Stimulated activated CD8-positive, alpha-beta memory T cell treated with anti-CD3 and anti-CD28 coated beads, Interleukin-4, amount 100 ng/mL, for 24 hours (primary cell): ENCODE measurements around the gene PDZRN4.
"Not testable (repeated sequence)": the region's sequence is repeated elsewhere in the genome, so short reads cannot be mapped to it uniquely, and the experiment has no call there.

Experiments used
- DNase-seq: peaks from one replicate; pipeline ENCODE4 v3.0.0-alpha.2; 2020; ENCODE audit warnings: low read depth

PDZRN4 gene

DNA sequence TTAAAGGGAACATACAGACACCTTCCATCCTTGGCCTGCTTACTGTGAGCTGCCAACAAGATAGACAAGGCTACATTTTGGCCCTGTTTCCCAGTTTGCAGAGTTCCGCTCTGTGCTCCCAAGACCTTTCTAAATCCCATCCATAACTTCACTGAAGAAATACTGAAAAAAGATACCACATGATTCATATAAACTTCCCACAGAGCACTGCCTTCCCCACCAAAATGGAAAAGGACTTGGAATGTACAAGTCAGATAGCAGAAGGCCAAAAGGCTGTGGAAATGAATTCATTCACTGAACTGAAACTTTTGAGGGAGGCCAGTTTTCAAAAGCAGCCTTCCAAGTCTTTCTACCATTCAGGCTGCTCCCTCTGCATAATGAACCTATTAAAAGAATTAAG, 29.6 kb downstream of the PDZRN4 start:
- no peak for DNase-seq

DNA sequence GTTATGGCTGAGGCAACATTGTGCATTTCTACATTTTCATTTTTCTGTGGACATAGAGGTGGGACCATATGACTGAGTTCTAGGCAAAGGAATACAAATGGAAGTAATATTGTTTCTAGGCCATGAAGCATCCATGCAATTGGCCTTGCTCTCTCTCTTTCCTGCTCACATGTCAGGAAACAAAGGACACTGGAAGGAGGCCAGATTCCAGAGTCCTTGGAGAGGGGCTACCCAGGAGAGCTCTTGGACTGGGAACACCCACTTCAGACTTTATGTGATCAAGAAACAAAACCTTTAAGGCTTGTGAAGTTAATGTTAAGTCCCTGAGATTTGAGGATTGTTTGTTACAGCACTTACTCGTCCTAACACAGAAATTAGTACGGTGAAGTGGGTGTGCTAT, 32.8 kb downstream of the PDZRN4 start:
- no peak for DNase-seq

DNA sequence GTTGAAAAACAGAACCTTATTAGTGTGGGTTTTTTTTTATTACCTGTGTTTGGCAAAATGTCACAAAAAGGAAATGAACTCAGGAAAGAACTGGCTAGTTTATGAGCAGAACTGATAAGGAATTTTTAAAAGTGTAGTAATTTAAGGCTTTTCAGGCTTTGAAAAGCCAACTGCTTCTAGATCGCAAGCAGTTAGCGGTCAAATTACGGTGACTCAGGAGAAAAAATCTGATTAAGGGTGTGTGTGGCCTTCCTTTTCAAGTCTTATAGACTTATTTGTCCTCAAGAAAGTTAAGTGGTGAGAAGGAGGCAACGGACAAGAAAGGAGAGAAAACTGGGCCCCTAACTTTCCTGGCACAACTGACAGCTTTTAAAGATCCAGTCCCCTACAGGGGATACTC, 33.4 kb downstream of the PDZRN4 start:
- DNase-seq, result no peak

DNA sequence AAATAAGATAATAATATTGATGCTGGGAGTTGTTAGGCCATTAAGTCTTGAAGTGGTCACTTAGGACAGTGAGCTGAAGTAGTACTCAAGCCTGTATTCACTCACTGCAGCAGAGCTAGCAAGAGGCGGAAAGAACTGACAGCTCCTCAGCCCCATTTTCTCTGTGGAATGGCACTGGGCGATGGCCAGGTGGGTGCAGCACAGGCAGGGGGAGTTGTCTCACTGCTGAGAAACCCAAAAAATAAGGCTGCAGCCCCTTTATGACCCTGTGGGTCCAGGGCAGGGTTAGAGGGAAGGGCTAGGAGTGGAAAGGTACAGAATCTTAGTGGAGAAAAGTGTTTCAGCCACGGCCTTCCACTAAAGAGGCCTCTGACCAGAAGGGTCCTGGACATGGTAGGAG, 35.5 kb downstream of the PDZRN4 start:
- DNase-seq, result no peak

DNA sequence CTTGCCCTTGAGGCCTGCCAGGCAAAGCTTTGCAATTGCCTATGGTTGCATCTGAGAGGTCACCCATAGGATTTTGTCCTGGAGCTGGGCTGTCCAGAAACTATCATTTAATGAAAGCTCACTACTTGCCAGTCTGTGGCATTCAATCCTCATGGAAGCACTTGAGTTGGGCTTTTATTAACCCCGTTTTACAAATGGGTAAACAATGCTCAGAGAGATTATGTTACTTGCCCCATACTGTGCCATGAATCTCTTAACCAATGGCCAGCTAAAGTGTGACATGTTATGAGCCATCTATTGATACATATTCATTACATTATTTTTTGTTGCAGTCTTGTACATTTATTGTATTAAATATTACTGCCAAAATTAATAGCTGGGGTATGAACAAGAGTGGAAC, 35.9 kb downstream of the PDZRN4 start:
- no peak for DNase-seq

DNA sequence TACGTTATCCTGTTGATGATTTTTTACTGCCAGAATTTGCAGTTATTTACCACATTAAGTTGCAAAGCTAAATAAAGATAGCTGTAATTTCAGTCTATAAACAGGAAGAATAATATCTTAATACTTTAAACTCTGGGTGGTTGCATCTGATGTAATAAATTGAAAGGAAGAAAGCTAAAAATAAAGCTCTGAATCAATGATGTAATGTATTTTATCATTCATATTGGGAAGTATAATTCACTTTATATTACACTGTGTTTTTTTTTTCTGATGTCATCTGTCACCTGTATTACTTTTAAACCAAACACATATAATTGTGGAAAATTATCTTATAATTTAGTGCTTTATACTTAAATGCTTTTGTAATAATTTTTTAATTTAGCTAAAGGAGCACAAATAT, 37.1 kb downstream of the PDZRN4 start:
- DNase-seq, result no peak

DNA sequence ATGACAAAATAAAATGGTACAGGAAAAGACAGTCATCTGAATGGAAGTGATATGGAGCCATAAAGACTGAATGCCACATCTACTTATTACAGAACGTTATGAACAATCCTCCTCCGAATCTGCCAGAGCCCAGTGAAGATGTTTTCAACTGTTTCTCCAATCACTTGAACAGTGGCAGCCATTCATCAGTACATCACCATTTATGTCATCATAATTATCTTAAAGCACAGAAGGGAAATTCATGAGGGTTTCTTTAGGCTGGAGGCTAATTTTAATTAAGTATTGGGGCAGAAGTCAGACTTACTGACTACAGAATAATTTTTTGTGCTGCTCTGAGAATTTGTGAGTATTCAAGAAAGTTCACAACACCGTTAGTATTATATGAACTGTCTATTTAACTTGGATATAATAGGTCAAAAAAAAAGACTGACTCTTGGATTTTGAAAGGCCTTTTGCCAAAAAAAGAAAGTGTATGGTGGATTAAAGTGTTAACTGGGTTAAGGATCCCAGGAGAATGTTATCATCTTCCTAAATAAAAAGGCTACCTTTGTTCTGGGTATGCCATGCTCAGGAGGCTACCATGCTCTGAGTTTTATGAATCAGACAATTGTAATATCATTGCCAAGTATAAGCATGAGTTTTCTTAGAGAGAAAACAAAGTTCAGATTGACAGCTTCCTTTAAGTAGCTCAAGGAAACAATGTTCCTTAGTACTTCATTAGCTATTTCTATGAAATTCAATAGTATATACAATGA, 40.1 kb downstream of the PDZRN4 start:
- DNase-seq, result no peak

DNA sequence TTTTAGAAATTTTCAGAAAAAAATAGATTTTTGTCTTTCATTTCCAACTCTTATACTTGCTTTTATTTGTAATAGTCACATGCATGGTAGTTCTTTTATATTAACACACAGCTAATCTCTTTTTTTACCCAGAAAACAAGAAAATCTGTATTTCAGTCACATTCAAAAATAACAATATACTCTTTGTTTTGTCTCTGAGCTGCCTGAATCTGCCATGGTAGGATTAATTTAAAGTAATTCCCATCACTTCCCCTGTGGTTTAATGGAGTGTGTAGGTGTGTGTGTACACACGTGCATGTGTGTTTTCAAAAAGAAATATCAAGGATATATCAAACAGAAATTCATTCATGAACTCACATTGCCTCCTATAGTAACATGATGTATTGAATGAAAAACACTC, 42.6 kb downstream of the PDZRN4 start:
- no peak for DNase-seq

DNA sequence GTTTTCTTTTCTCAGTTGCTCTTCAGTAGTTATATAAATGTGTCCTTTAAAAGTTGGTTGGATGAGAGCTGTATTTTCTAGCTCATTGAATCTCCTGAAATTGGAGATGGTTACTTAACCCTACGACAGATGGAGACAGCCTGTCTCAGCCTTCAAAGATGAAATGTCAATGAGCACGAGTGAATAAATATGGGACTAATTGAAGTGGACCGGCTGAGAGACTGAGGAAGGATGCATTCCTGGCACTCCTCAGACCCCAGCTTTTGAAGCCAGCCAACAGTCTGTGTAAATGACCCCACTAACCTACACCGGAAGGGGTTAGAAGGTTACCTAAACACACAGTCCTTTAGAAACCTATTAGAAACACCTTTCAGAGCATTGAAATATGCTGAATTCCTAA, 46.6 kb downstream of the PDZRN4 start:
- no peak for DNase-seq

DNA sequence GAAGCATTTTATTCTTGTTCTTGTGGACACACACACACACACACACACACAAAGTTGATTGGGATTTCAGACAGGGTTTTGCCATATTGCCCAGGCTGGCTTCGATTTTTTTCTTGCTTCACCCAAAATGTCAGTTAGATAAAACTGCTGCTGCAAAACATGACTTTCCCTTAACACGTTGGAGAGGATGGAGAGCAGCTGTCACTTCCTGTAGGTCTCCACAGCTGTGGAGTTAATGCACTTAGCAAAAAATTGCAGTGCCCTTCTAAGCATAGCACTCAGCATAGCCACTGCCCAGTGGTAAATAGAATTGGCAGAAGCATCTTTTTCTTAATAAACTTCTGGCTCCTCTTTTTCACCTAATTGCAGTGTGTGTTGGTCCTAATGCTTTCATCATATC, 54.5 kb downstream of the PDZRN4 start:
- no peak for DNase-seq

DNA sequence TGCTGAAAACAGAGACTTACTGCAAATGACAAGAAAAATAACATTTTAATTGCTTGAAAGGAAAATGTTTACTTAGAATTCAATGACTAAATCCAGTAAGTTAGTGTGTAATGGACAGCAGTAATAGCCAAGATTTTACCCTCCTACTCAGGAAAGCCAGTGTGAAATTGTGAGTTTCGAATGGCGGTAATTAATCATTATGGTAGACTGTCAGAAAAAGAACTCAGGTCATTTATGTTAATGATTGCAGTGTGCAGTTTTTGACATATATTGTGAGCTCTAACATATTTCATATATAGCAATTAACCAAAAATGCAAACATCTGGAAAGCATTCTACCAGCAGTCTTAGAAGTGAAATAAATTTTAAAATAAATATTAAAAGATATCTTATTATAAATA, 60.3 kb downstream of the PDZRN4 start:
- no peak for DNase-seq

DNA sequence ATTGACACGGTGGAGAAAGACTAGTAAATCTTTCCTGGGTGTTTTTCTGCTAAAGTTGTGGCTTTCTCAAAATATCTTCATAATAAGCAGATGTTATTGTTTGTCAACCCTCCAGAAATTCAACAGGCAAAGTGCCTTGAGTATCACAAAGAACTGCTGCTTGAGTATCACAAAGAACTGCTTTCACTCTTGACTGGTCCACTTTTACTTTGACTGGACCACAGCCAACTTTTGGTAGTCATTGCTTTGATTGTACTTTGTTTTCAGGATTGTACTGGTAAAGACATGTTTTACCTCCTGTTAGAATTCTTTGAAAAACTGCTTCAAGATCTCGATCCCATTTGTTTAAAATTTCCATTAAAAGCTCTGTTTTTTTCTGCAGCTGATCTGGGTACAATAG, 62.6 kb downstream of the PDZRN4 start:
- DNase-seq, result no peak

DNA sequence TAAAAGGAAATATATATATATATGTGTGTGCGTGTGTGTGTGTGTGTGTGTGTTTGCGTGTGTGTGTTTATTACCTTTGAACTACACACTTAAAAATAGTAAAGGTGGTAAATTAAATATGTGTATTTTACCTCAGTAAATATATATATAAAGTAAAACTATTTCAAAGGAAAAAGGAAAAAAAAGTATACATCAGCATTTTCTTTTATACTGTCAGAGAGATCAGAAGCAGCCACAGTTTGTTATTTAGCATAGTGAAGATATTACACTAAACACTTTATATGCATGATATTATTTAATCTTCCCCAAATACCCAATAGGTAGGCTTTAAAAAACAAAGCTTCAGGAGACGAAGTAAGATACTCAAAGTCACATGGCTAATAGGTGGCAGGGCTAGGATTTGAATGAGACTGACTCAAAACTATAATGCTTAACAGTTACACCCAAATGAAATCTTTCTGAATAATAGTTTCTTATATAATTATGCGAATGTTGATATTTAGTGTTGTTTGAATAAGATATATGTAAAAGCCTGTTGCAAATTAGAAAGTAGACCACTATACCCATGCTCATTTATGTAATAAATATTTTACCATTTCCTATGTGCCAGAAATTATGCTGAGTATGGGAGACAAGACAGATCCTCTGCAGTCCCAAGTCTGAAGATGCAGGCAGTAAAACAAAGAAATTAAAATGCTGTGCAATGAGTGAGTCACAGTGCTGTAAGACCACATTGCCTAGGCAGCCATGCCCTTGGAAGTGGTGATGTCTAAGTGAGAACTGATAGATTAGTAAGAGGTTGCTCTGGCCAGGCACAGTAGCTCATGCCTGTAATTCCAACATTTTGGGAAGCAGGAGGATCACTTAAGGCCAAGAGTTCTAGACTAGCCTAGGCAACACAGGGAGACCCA, 66.1 kb downstream of the PDZRN4 start:
- DNase-seq, result no peak

DNA sequence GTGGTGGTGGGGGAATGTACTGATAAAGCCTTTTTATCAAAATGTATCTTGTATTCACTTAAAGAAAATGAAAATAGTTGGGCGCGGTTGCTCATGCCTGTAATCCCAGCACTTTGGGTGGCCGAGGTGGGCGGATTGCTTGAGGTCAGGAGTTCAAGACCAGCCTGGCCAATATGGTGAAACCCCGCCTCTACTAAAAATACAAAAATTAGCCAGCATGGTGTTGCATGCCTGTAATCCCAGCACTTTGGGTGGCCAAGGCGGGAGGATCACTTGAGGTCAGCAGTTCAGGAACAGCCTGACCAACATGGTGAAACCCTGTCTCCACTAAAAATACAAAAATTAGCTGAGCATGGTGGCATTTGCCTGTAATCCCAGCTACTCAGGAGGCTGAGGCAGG, 75.1 kb downstream of the PDZRN4 start:
- not testable (repeated sequence) for DNase-seq

DNA sequence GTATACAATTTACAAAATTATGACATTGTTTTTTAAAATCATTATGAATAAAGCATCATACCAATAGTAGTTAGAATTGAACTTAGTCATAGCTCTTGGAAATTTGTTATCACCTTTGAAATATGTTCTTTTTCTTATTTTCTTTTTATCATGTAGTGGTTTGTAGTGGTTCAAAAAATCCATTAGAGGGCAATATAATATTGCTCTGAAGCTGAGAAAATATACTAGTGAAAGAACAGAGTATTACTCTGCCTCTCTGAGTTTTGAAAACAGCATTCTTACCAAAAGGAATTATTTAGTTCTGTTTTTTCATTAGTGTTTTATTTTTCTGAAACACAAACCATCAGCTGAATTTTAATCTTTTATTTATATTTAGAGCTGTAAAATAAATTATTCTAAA, 76.2 kb downstream of the PDZRN4 start:
- no peak for DNase-seq

DNA sequence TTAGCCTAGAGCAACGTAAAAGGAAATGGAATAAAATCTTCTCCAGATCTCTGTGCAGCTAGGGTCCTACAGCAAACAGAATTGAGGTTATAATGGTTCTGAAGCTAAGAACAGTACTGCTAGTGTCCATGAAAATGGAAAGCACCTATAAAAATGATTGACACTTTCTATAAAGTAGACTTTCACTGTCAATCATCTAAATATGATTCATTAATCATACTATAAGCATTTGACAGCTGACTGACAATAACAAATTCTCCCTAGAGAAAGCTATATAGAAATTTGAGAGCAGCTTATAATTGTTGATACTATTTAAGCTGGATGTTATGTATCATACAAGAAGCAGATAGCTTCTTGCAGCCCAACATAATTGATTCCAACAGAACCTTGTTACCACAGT, 80.9 kb downstream of the PDZRN4 start:
- no peak for DNase-seq

DNA sequence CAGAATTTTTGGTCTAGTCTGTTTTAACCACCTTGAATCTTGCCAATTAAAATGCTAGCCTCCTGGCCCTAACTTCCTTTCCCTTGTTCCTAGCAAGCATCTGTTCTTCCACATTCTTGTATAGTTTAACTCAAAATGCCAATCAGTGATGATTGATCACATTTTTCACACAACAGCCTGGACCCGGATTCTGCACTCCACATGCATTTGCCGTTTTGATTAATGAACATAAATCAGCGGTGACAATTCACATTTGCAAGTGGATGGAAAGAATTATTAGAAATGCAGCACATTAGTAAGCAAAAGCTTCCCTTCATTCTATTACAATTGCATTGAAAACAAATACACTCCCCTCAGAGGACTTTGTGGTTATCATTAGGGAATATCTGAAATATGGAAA, 83.4 kb downstream of the PDZRN4 start:
- no peak for DNase-seq

DNA sequence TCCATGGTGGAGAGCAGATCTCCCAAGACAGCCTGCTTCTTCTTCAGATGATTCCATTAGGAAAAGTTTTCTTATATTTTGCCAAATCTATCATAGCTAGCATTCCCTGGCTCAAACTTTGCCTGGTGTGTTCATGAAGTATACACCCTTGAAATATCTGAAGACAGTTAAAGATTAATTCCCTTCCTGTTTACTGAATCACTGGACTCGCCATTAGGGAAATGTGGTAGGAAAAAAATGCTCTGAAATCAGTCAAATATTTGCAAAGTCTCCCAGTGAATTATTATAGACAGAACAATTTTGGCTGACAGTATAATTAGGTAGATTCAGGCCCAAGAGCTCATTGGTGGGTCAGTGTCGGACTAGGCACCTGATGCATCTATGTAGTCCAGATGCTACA, 86.5 kb downstream of the PDZRN4 start:
- no peak for DNase-seq

DNA sequence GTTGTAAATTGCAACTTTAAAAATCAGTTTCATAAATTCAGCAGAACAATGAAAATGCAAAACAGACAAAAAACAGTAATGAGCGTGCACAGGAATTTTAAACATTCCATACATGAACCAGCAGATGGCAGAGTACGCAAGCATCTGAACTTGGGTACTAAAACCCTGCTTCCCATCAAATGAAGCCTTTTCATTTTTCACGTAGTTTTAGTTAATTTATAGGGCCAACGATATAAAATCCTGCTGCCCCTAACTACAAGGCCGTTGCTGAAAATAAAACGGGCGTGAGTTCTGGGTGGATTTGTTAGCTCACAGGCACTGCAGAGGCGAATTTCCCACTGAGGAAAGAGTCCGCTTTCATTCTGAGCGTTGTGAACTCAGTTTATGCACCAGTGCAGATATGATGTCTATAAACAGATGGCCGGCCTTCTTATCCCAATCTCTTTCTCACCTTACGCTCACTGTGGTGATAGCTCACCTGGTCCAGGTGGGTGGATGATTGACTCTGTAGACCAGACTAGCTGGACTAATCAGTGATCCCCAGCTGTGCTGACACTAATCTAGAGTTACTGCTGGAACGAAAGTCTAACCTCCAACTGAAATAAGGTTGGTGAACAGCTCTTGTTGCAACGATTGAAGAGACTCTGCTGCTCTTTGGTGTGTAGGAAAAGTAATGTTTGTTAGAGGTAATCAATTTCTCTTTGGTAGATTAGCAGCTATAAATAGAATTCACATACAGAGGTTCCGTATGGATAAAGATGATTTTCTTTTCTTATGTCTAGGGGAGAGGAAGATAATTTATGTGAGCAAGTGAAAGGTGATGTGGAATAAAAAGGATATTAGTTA, 89.2 kb downstream of the PDZRN4 start:
- DNase-seq, result no peak

DNA sequence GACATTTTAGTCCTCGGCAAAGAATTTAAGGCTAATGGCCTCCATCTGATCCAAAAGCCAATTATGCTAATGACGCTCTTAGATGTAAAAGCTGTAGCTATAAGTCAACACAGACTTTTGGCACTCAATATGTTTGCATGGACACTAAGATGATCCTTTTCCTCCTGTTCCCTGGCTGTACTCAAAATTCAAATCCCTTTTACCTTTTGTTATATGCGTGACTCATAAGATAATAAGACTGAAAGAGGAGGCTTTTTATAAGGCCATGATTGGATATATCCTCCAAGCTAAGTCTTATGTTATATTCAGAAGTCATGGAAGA, 89.8 kb downstream of the PDZRN4 start:
- DNase-seq, result no peak

DNA sequence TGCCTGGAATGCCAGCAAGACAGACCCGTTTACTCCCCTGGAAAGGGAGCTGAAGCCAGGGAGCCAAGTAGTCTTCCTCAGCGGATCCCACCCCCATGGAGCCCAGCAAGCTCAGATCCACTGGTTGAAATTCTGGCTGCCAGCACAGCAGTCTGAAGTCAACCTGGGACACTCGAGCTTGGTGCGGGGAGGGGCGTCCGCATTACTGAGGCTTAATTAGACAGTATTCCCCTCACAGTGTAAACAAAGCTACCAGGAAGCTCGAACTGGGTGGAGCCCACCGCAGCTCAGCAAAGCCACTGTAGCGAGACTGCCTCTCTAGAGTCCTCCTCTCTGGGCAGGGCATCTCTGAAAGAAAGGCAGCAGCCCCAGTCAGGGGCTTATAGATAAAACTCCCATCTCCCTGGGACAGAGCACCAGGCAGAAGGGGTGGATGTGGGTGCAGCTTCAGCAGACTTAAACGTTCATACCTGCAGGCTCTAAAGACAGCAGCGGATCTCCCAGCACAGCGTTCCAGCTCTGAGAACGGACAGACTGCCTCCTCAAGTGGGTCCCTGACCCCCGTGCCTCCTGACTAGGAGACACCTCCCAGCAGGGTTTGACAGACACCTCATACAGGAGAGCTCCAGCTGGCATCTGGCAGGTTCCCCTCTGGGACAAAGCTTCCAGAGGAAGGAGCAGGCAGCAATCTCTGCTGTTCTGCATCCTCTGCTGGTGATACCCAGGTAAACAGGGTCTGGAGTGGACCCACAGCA, 92.4 kb downstream of the PDZRN4 start:
- not testable (repeated sequence) for DNase-seq

DNA sequence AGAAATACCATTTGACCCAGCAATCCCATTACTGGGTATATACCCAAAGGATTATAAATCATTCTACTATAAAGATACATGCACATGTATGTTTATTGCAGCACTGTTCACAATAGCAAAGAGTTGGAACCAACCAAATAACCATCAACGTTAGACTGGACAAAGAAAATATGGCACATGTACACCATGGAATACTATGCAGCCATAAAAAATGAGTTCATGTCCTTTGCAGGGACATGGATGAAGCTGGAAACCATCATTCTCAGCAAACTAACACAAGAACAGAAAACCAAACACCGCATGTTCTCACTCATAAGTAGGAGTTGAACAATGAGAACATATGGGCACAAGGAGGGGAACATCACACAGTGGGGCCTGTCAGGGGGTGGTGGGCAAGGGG, 97.3 kb downstream of the PDZRN4 start:
- not testable (repeated sequence) for DNase-seq
